GM18526 (cell line): Measurements from ENCODE around the gene UQCC3.
A peak's percentile ranks its signal among the peaks of the same experiment; 100 is the strongest.

Experiments
- POLR2A ChIP-seq: IDR thresholded peaks from 3 replicates; pipeline ENCODE4 v1.6.1; 2011; ENCODE audit not compliant: insufficient read length; ENCODE audit errors: extremely low read depth

Gene UQCC3

DNA sequence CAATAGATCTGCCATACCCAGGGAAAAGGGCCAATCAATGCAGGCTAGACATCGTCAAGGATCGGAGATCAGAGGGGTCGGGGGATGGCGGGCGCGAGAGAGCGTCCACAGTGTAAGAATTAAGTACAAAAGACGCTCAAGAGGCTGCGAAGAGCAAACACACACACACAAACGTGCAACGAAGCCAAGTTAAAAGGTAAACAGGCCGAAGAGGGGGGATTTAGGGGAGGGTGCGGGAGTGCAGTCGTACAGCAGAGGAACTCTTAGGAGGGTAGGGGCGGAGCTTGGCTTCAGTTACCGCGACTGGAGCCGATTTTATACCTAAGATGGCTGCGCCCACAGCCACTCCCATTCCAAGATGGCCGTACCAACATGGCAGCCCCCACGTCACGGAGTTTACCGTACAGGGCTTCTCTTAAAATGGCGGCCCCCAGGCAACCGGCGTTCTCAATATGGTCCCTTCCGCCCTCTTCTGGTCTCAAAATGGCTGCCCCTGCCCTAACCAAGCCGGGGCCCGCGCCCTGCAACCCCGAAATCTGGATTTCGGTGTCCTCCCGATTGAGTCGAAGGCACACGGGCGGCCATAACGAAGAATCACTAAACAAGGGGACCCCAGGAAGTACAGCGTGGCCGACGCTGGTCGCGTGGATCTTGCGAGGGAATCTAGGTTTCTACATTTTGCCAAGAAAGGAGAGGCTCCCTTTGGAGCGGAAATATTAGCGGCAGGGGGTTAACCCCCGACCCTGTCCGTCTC is 38.0 kb downstream of the UQCC3 start:
- TF ChIP-seq POLR2A: peak; percentile 58

DNA sequence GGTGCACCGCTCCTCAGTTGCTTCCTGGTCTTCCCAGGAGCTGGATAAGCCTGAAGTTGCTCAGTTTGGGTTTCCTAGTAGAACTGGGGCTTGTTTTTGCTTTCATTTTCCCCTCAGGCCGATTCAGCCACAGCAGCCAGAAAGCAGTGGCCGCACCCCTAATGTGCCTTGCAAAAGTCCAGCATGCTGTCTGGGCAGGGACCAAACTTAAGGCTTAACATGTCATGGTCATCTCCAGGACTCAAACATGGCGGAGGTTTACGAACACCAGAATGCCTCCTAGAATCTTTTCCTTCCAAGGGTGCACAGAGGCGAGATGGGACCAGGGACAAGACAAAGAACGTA is 38.5 kb downstream of the UQCC3 start:
- no peak for TF ChIP-seq POLR2A

DNA sequence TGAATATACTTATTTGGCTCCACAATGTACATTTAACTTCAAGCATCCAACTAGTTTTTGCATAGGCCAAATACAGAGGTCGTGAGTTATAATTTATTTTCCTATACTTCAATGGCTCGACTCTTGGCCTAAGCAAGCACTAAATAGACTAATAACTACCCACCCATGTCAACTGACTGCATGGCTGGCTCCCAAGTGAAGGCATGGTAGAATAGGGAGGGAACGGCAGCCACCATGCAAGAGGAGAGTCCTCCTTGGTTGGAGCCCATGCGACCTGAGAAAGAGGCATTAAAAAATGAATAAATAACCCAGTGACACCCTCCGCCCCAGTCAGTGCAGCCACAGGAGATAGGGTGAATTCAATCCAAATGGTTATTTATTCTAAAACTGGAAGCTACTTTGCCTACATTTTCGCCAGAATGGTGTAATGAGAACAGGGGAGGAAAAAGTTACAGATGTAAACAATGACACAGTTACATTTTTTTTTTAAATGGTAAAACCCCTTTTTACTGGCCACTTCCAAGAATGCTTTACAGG is 40.9 kb downstream of the UQCC3 start:
- TF ChIP-seq POLR2A: no peak

DNA sequence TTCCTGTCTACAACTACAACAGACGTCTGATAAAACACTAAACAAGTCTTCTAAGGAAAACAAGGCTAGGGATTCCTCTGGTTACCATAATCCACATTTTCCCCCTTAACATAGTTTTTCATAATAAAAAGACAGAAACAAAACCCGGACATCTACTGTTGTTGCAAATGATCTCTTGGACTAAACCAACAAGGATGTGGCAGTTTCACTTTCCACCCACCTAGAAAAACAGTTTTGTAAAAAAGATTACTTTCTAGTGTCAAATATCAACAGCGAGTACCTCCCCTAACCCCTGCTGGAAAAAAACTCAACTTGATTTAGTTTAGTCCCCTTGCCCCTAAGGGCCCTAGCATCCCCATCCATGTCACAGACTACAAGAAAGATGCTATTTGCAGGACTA is 41.4 kb downstream of the UQCC3 start:
- TF ChIP-seq POLR2A: no peak

DNA sequence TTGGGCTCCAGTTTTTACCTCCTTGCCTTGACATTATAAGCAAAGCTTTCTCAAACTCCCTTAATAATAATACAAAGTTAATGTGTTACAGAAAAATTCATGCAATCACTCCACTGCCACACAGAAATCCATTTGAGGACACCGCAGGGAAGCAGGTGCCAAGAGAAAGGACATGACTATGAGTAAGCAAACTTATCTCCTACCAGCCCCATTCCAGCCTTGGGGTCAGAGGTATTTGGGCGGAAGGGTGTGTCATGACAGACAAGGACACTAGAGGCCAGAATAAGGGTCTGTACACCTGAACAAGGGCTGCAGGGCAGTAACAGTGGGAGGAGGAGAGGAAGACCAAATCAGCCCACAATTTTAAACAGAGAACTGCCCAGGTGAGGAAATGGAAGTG is 41.9 kb downstream of the UQCC3 start:
- TF ChIP-seq POLR2A: no peak

DNA sequence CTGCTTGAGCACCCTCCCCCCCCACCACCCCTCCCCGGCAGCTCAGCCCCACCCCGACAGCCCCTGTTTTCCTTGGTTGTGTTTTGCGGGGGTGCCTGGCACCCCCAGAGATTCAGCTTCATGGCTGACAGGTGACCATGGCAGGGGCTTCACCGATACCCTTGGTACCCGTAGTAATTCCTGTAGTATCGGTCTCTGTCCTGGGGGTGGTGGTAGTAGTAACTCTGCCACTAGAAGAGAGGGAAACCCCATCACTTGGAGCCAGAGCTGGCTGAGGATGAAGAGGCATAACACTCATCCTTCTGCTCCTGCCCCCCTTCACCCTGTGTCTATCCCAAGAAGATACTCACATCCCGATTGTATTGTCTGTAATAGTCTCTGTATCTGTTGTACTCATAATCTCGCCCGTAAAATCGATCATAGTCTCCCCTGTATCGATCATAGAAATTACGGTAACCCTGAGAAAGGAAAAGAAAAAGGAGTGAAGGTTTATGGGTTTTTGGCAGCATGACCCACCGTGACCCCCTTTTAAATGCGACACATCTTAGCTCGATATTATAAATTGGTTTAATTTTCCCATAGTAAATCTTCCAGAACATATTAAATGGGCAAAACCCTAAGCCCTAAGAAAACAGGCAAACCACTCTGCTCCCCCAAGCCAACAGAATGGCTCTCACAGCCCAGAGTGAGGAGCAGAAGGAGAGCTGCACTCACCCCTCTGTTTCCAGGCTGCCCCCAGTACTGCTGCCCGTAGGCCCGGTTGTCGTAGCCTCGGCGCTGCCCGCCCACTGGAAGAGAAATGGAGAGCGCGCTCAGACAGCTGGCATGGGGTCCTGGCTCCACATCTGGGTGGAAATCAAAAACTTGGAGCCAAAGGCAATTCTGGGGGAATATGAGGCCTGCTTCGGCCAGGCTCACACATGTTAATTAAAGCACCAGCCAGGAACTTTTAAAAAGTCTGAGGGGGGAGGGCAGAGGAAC is 44.0 kb downstream of the UQCC3 start:
- TF ChIP-seq POLR2A: no peak

DNA sequence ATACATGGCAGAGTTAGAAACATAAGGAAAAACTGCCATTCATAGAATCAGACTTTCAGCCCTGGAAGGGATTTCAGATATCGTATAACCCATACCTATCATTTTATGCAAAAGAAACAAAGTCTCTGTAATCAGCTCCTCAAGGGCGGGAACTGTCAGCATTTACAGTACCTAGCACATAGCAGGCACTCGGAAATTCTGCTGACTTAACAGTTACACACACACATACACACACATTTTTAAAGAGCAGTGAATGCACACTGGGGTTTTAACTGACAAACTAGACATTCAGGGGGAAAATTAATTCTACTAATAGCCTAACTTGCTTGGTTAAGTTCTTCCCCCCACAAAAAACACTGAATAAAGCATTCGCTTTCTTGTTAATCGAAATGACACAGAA is 44.7 kb downstream of the UQCC3 start:
- no peak for TF ChIP-seq POLR2A

DNA sequence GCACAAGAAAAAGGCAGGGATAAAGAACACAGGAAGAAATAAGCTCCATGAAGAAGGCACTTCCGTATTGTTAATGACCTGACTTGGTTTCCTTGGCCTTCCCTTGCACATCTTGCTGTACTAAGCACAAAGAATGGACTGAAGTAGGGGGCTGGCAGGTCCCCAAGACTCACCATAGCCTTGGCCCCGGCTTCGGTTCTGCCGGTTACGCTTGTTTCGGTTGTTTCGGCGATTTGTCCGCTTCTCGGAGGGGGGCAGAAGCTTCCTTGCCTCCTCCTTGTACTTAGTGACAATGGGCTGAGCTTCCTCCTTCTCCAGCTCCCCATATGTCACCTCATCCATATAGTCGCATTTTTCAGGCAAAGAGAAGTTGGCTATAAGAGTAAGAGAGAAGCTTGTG is 45.3 kb downstream of the UQCC3 start:
- TF ChIP-seq POLR2A: no peak

DNA sequence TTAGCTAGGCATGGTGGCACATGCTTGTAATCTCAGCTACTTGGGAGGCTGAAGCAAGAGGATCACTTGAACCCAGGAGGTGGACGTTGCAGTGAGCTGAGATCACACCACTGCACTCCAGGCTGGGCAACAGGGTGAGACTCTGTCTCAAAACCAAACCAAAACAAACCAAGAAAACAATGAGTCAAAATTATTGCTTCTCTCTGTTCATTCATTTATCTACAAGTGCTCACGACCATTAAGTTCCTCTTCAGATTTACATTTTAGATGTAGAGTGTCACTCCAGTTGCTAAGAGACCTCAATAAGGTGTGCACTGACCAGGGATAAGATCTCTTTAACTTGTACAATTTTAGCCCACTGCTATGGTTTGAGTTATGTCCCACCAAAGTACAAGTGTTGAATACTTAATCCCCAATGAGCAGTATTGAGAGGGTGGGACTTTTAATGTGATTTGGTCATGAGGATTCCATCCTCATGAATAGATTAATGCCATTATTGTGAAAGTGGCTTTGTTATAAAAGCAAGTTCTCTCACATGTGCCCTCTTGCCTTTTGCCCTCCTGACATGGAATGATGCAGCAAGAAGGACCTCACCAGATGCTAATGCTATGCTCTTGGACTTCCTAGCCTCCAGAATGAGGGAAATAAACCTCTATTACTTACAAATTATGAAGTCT is 48.0 kb downstream of the UQCC3 start:
- no peak for TF ChIP-seq POLR2A

DNA sequence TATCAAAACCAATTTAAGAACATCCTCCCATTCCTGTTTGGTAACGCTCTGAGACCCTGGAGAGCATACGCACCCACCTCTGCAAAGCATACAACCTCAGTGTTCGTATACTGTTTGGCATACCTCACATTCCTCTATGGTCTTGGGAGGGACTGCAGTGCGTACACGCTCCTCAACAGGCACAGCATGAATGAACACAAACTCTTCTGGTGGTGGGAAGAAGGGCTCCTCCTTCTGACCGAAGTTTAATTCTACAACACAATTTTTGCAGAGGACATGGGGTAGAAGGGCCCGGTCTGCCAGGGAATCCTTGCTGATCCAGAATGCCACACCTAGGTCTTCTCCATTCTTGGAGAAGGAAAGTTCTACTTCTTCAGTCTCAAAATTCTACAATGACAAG is 50.5 kb downstream of the UQCC3 start:
- no peak for TF ChIP-seq POLR2A
